GM23248 (cell line): ENCODE results near the gene RUNDC1. TPM values are rescaled to one million over a fixed set of nuclear protein-coding genes. Genes with fewer than 3 reads are reported as not detected.

Experiments
- DNase-seq: peaks from one replicate; pipeline ENCODE4 v3.0.0-alpha.2; 2015
- H2AFZ ChIP-seq: fragments of 200-600 bp; sonication (generic); 2 replicates; pipeline ENCODE4 v1.6.1; 2016; ENCODE audit warnings: antibody characterized with exemption
- H3F3A ChIP-seq: fragments of 200-600 bp; sonication (generic); 2 replicates; pipeline ENCODE4 v1.6.1; 2016; ENCODE audit warnings: mild to moderate bottlenecking, antibody characterized with exemption, mixed run types; ENCODE audit not compliant: insufficient read depth
- H3K27ac ChIP-seq: fragments of 200-600 bp; sonication (generic); 2 replicates; pipeline ENCODE4 v1.5.1; 2016; ENCODE audit warnings: mild to moderate bottlenecking
- H3K27me3 ChIP-seq: fragments of 200-600 bp; sonication (generic); replicated peaks from 2 replicates; pipeline ENCODE4 v1.6.1; 2016; ENCODE audit warnings: mild to moderate bottlenecking; ENCODE audit not compliant: insufficient read depth
- H3K36me3 ChIP-seq: fragments of 200-600 bp; sonication (generic); 2 replicates; pipeline ENCODE4 v1.6.1; 2016; ENCODE audit warnings: low read depth, mild to moderate bottlenecking
- H3K4me1 ChIP-seq: fragments of 200-600 bp; sonication (generic); 2 replicates; pipeline ENCODE4 v1.6.1; 2016; ENCODE audit warnings: mild to moderate bottlenecking; ENCODE audit not compliant: insufficient read depth
- H3K4me2 ChIP-seq: fragments of 200-600 bp; sonication (generic); one replicate; pipeline ENCODE4 v1.6.1; 2016; ENCODE audit warnings: mild to moderate bottlenecking; ENCODE audit not compliant: unreplicated experiment
- H3K4me3 ChIP-seq: fragments of 200-600 bp; sonication (generic); 2 replicates; pipeline ENCODE4 v1.5.1; 2016; ENCODE audit warnings: mild to moderate bottlenecking
- H3K79me2 ChIP-seq: fragments of 200-600 bp; sonication (generic); 2 replicates; pipeline ENCODE4 v1.6.1; 2016; ENCODE audit warnings: mild to moderate bottlenecking; ENCODE audit not compliant: insufficient read depth
- H3K9ac ChIP-seq: fragments of 200-600 bp; sonication (generic); 2 replicates; pipeline ENCODE4 v1.6.1; 2016; ENCODE audit warnings: mild to moderate bottlenecking
- H3K9me2 ChIP-seq: fragments of 200-600 bp; sonication (generic); 2 replicates; pipeline ENCODE4 v1.6.1; 2016; ENCODE audit warnings: mixed run types, mild to moderate bottlenecking, moderate library complexity; ENCODE audit not compliant: insufficient read depth
- H3K9me3 ChIP-seq: fragments of 200-600 bp; sonication (generic); one replicate; pipeline ENCODE4 v1.6.1; 2017; ENCODE audit warnings: low read depth
- H4K20me1 ChIP-seq: fragments of 200-600 bp; sonication (generic); 2 replicates; pipeline ENCODE4 v1.6.0; 2016; ENCODE audit not compliant: insufficient read depth
- EZH2 ChIP-seq: fragments of 200-600 bp; sonication (generic); IDR thresholded peaks from 2 replicates; pipeline ENCODE4 v1.6.1; 2018; ENCODE audit warnings: antibody characterized with exemption, mild to moderate bottlenecking; ENCODE audit not compliant: insufficient read depth, poor library complexity, severe bottlenecking
- EZH2phosphoT487 ChIP-seq: fragments of 200-600 bp; sonication (generic); IDR thresholded peaks from 2 replicates; pipeline ENCODE4 v1.6.1; 2018; ENCODE audit warnings: antibody characterized with exemption, moderate library complexity, mild to moderate bottlenecking, low read depth; ENCODE audit not compliant: insufficient read depth
- WGBS, 2 experiments: methylation state at CpG; one replicate each; pipeline ENCODE4 v1.1.6; 2015 to 2017; ENCODE audit warnings: low lambda C conversion rate in 2 of 2, low coverage in 1 of 2; ENCODE audit errors: missing lambda C conversion rate in 2 of 2; 5-methylcytosine and 5-hydroxymethylcytosine counted together
- in situ Hi-C: fragments of 300-500 bp; cut with MboI; formaldehyde crosslinking; loops from 2 replicates; pipeline ENCODE4 v1.15.0; 2020
- polyA plus RNA-seq: library from polyadenylated mRNA; unstranded; fragments of >200 nt; fragmentation: Nextera tagmentation; extraction: Ambion mirVana; gene quantifications from 2 replicates; pipeline ENCODE4 v1.2.1, GENCODE V29; 2016
- total RNA-seq: library from RNA; depleted of rRNA; stranded (reverse); fragments of >200 nt; shearing (Covaris generic); gene quantifications from 2 replicates; pipeline ENCODE4 v1.2.3, GENCODE V29; 2014; rRNA removed

The RUNDC1 gene
- total RNA-seq = 6.4 and 8.0 TPM in 2 replicates
- 7.6 and 9.3 TPM in 2 replicates for polyA plus RNA-seq

DNA sequence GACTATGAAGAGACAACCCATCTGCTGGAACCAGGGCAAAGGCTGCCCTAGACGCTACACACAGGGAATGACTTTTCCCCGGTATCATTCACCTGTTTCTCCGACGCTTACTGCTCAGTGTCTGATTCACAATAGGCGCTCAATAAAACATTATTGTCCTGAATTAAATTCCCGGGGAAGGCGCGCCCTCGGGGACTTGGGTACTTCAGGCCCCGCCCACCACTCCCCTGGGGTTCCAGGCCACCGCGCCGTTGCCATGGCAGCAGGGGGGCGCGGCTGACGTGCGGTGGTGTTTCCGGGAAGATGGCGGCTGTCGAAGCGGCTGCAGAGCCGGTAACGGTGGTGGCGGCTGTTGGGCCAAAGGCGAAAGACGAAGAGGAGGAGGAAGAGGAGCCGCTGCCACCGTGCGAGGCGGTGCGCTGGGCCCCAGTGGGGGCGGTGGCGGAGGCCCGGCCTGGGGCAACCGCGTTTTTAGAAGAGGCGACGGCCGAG, at the start of gene RUNDC1:
RUNDC1 (plus strand) TSS at position 292 of the 492 bp plus-strand sequence; CDS start at position 304, 12 bp downstream.
- Histone ChIP-seq H3K4me1 (peaks cover 13% of the 10 kb centered on the region), H3K9me3 (no peaks in the 10 kb centered on the region), H3K4me2 (peak within 1 kb of the TSS; percentile 77), H3K27me3 (no peaks in the 10 kb centered on the region), H2AFZ (peak within 1 kb of the TSS; percentile 82), H3F3A (no peaks in the 10 kb centered on the region), H3K79me2 (peaks cover 55% of the 10 kb centered on the region), H3K9ac (peak within 1 kb of the TSS; percentile 82), H3K27ac (peak within 1 kb of the TSS; percentile 26), H3K9me2 (no peaks in the 10 kb centered on the region), H3K4me3 (peak within 1 kb of the TSS; percentile 92), H4K20me1 (no peaks in the 10 kb centered on the region), H3K36me3 (no peaks in the 10 kb centered on the region)
- in situ Hi-C loops = no loop called here
- peak; percentile 95 for DNase-seq
- TF ChIP-seq EZH2 (no peak), EZH2phosphoT487 (no peak)
- 0 to 1% methylated on average over 22 to 37 of the region's 39 CpGs for WGBS, 2 experiments

DNA sequence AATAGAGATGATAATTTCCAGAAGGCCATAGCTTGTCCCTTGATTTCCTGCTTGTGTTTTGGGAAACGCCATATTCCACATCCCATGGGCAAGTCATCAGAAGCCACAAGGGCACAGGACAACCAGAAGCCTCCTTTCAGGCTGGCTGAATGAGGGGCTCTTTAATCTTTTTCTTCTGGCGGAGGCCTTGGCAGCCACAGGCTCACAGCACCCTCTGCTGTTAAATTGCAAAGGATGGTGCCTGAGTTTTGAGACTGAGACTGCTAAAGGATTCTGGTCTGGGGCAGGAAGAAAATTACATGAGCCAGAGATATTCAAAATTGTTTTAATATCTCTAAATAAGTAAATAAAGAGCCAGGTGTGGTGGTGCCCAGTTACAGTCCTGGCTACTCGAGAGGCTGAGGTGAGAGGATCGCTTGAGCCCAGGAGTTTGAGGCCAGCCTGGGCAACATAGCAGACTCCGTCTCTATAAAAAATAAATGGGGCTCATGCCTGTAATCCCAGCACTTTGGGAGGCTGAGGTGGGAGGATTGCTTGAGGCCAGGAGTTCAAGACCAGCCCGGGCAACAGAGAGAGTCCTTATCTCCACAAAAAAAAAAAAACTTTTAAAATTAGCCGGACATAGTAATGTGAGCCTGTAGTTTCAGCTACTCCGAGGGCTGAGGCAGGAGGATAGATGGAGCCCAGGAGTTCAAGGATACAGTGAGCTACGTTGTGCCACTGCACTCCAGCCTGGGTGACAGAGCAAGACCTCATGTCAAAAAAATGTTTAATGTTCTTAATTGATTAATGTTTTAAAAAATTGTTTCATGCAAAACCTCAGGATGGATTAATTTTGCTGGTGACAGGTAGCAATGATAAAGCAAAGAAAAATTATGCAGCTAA, 42.4 kb upstream of the RUNDC1 start:
- no peaks in the 10 kb centered on the region for H4K20me1 ChIP-seq
- H3F3A ChIP-seq = no peaks in the 10 kb centered on the region
- H3K9me3 ChIP-seq = no peaks in the 10 kb centered on the region
- peak overlapping the region; percentile 39; the same call in 1 of the 2 replicates for H2AFZ ChIP-seq
- DNase-seq = peak; percentile 80
- no peaks in the 10 kb centered on the region for H3K36me3 ChIP-seq
- no peak for TF ChIP-seq EZH2phosphoT487
- no peak for TF ChIP-seq EZH2
- H3K79me2 ChIP-seq = no peaks in the 10 kb centered on the region
- in situ Hi-C loops = loop anchor here (25.0 kb wide), 1 partner anchor 201 kb away; the partner anchor contains the start of gene EZH1
- WGBS, 2 experiments = 37 to 43% methylated on average over 8 to 9 of the region's 9 CpGs
- no peak overlapping the region for H3K27ac ChIP-seq
- no peak overlapping the region for H3K4me3 ChIP-seq
- no peaks in the 10 kb centered on the region for H3K4me1 ChIP-seq
- no peaks in the 10 kb centered on the region for H3K9me2 ChIP-seq
- peaks cover 3% of the 10 kb centered on the region; the same call in 1 of the 2 replicates for H3K27me3 ChIP-seq
- no peak overlapping the region for H3K4me2 ChIP-seq
- H3K9ac ChIP-seq = no peak overlapping the region

DNA sequence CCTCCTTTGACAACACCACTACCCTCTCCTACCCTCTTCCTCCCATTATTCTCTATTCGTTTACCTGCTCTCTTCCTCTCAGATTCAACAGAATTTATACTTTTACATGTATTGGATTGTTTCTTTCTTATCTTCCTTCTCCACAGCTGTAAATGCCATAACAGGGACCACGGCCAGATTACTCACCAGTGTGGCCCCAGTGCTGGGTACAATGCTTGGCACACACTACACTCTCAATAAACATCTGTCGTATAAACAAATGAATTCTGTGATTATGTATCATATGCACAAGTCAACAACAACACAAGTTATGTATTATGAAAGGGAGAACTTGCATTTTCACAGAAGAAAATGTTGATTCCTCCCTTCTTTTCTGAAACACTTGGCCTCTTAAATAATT, 36.2 kb upstream of the RUNDC1 start:
- H3F3A ChIP-seq = peaks cover 8% of the 10 kb centered on the region; the same call in 1 of the 2 replicates
- peaks cover 3% of the 10 kb centered on the region; the same call in 1 of the 2 replicates for H3K27me3 ChIP-seq
- no peaks in the 10 kb centered on the region for H3K9me2 ChIP-seq
- 33 to 41% methylated on average over 3 of the region's 3 CpGs for WGBS, 2 experiments
- H3K9ac ChIP-seq = no peak overlapping the region
- DNase-seq = peak; percentile 43
- no peak overlapping the region for H3K4me3 ChIP-seq
- no peak overlapping the region for H3K27ac ChIP-seq
- in situ Hi-C loops = loop anchor here (25.0 kb wide), 1 partner anchor 207 kb away; the partner anchor contains the start of gene EZH1
- no peaks in the 10 kb centered on the region for H4K20me1 ChIP-seq
- no peaks in the 10 kb centered on the region for H3K79me2 ChIP-seq
- H3K4me1 ChIP-seq = no peaks in the 10 kb centered on the region
- H2AFZ ChIP-seq = no peak overlapping the region
- no peaks in the 10 kb centered on the region for H3K9me3 ChIP-seq
- H3K4me2 ChIP-seq = no peak overlapping the region
- no peaks in the 10 kb centered on the region for H3K36me3 ChIP-seq
- TF ChIP-seq EZH2 (no peak), EZH2phosphoT487 (no peak)

DNA sequence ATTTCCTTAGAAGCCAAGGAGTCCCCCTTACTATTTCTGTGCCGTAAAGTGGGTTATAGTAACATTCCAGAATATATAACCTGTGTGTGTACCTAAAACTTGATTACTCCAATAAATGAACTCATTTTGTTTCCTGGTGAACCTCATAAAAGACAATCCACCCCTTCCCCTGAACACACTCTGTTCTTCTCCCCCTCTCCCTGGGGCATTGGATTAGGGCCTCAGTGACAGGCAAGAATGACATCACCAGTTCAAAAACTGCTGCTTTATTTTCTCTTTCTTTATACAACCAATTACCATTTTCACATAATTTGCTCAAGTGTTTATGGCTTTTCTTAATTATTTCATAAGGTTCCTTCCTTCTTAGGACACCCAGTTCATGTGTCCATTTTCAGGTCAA, 33.6 kb upstream of the RUNDC1 start:
- H3K4me1 ChIP-seq = no peaks in the 10 kb centered on the region
- H3K79me2 ChIP-seq = no peaks in the 10 kb centered on the region
- no peaks in the 10 kb centered on the region for H3K9me3 ChIP-seq
- H3K9ac ChIP-seq = no peak overlapping the region
- no peaks in the 10 kb centered on the region for H3K9me2 ChIP-seq
- no peak overlapping the region for H3K4me2 ChIP-seq
- 96% methylated on average over 1 of the region's 1 CpG for WGBS, 2 experiments
- H3K4me3 ChIP-seq = no peak overlapping the region
- in situ Hi-C loops = loop anchor here (5.0 to 25.0 kb wide), 2 partner anchors 50 to 210 kb away; partner anchors contain the start of genes EZH1 and RPL27
- peaks cover 14% of the 10 kb centered on the region; the same call in 1 of the 2 replicates for H3F3A ChIP-seq
- peaks cover 5% of the 10 kb centered on the region; the same call in 1 of the 2 replicates for H3K36me3 ChIP-seq
- H2AFZ ChIP-seq = no peak overlapping the region
- H3K27me3 ChIP-seq = no peaks in the 10 kb centered on the region
- no peak overlapping the region for H3K27ac ChIP-seq
- no peak for DNase-seq
- TF ChIP-seq EZH2 (no peak), EZH2phosphoT487 (no peak)
- no peaks in the 10 kb centered on the region for H4K20me1 ChIP-seq
